AG09309 (cell line): Measurements from ENCODE around the gene SPOPL.

Experiments
- DNase-seq: peaks from one replicate; pipeline ENCODE4 v3.0.0-alpha.2; 2010; ENCODE audit warnings: low read depth
- H3K4me3 ChIP-seq: 2 replicates; pipeline ENCODE4 v1.5.1; 2011; ENCODE audit warnings: mild to moderate bottlenecking, low read depth, low read length, moderate library complexity; ENCODE audit not compliant: control insufficient read depth
- CTCF ChIP-seq: IDR thresholded peaks from 2 replicates; pipeline ENCODE4 v1.5.1; 2011; ENCODE audit warnings: mild to moderate bottlenecking, low read depth, low read length, inconsistent platforms; ENCODE audit not compliant: insufficient read depth, control insufficient read depth; ENCODE audit errors: missing control alignments

Gene SPOPL

DNA sequence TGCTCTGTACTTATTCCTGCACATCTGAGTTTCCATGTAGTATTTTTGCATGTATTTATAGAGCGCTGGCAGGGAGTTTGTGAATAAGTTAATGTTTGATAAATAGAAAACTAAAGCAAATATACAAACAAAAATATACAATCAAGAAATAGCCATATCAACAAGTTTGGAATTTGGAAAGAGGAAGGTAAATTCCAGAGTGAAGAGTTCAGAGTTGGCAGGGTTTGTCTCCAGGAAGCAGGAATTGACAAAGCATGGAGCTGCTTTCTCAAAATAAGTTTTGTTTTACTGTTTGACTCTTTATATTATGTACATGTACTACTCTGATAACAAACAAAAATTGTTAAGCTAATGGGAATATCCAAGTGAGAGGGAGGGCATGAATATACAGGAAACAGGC lies 80.3 kb downstream of the SPOPL start:
- DNase-seq = no peak
- TF ChIP-seq CTCF = no peak
- no peak overlapping the region for H3K4me3 ChIP-seq

DNA sequence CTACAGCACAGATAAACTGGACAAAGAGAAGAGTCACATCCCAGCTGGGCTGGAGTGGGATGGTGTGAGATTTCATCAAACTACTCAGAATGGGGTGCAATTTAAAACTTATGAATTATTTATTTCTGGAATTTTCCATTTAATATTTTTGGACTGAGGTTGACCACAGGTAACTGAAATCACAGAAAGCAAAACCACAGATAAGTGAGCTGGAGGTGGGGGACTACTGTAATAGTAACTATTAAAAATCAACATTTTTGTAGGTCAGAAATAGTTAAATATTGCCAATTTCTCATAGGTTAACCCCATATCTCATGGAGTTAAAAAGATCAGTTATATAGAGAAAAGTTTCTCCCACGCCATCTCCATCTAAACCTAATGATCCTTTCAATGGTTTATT lies 88.1 kb downstream of the SPOPL start:
- DNase-seq = no peak
- no peak for TF ChIP-seq CTCF
- H3K4me3 ChIP-seq = no peak overlapping the region

GRCh38 chr2:138596403-138596802 lies 94.8 kb downstream of the SPOPL start:
- H3K4me3 ChIP-seq = no peak overlapping the region
- no peak for TF ChIP-seq CTCF
- DNase-seq = no peak

- TF ChIP-seq CTCF = no peak
- DNase-seq = no peak
- H3K4me3 ChIP-seq = no peak overlapping the region
These were observed 99.3 kb downstream of the SPOPL start for GRCh38 chr2:138600732-138601457.

- no peak for DNase-seq
- H3K4me3 ChIP-seq = no peak overlapping the region
These were observed 100.0 kb downstream of the SPOPL start for GRCh38 chr2:138601458-138602165.

GRCh38 chr2:138602166-138602460 lies 100.5 kb downstream of the SPOPL start:
- TF ChIP-seq CTCF = no peak
- no peak overlapping the region for H3K4me3 ChIP-seq
- DNase-seq = no peak

More at GRCh38 chr2:138601458-138602165, 100.0 kb downstream of the SPOPL start:
- TF ChIP-seq CTCF = no peak
